ENCODE measurements around the gene TMEM235. TPM values are rescaled to one million over a fixed set of nuclear protein-coding genes. Genes with fewer than 3 reads are reported as not detected.

TMEM235 gene
- total and polyA plus RNA-seq, 10 donors, result not detected

DNA sequence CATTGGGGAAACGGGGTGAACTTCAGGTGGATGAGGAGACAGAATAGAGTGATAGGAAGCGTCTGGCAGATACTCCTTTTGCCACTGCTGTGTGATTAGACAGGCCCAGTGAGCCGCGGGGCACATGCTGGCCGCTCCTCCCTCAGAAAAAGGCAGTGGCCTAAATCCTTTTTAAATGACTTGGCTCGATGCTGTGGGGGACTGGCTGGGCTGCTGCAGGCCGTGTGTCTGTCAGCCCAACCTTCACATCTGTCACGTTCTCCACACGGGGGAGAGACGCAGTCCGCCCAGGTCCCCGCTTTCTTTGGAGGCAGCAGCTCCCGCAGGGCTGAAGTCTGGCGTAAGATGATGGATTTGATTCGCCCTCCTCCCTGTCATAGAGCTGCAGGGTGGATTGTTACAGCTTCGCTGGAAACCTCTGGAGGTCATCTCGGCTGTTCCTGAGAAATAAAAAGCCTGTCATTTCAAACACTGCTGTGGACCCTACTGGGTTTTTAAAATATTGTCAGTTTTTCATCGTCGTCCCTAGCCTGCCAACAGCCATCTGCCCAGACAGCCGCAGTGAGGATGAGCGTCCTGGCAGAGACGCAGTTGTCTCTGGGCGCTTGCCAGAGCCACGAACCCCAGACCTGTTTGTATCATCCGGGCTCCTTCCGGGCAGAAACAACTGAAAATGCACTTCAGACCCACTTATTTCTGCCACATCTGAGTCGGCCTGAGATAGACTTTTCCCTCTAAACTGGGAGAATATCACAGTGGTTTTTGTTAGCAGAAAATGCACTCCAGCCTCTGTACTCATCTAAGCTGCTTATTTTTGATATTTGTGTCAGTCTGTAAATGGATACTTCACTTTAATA lies 7.0 kb upstream of the TMEM235 start:
- intact Hi-C loops (cut with DNase I; ENCODE audit: low total_unique reads), result no loop called here
- peaks cover 0 to 49% (median 0%) of the 10 kb centered on the region in 6 donors for H3K36me3 ChIP-seq
- H3K4me3 ChIP-seq, result no peak overlapping the region
- peaks cover 0 to 16% (median 11%) of the 10 kb centered on the region in 6 donors for H3K4me1 ChIP-seq
- peak overlapping the region in 1 of 8 donors; percentile 14 for H3K27ac ChIP-seq
- TF ChIP-seq, protein P1, sequence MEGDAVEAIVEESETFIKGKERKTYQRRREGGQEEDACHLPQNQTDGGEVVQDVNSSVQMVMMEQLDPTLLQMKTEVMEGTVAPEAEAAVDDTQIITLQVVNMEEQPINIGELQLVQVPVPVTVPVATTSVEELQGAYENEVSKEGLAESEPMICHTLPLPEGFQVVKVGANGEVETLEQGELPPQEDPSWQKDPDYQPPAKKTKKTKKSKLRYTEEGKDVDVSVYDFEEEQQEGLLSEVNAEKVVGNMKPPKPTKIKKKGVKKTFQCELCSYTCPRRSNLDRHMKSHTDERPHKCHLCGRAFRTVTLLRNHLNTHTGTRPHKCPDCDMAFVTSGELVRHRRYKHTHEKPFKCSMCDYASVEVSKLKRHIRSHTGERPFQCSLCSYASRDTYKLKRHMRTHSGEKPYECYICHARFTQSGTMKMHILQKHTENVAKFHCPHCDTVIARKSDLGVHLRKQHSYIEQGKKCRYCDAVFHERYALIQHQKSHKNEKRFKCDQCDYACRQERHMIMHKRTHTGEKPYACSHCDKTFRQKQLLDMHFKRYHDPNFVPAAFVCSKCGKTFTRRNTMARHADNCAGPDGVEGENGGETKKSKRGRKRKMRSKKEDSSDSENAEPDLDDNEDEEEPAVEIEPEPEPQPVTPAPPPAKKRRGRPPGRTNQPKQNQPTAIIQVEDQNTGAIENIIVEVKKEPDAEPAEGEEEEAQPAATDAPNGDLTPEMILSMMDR (IDR thresholded peaks at IDR 0.05 in 8 of 11, conservative IDR thresholded peaks at IDR 0.05 in 3 of 11), result no peak
- no peak for TF ChIP-seq POLR2A (IDR thresholded peaks at IDR 0.05)
- no peak for TF ChIP-seq POLR2AphosphoS5 (IDR thresholded peaks at IDR 0.05)
- WGBS, 5 donors, result 85 to 93% (median 89%) methylated on average over 24 to 27 of the region's 27 CpGs
- H3K9me3 ChIP-seq, result no peaks in the 10 kb centered on the region
- H3K27me3 ChIP-seq (replicated peaks in 1 of 7), result peaks cover 0 to 32% (median 0%) of the 10 kb centered on the region in 7 donors
- no peak for DNase-seq

DNA sequence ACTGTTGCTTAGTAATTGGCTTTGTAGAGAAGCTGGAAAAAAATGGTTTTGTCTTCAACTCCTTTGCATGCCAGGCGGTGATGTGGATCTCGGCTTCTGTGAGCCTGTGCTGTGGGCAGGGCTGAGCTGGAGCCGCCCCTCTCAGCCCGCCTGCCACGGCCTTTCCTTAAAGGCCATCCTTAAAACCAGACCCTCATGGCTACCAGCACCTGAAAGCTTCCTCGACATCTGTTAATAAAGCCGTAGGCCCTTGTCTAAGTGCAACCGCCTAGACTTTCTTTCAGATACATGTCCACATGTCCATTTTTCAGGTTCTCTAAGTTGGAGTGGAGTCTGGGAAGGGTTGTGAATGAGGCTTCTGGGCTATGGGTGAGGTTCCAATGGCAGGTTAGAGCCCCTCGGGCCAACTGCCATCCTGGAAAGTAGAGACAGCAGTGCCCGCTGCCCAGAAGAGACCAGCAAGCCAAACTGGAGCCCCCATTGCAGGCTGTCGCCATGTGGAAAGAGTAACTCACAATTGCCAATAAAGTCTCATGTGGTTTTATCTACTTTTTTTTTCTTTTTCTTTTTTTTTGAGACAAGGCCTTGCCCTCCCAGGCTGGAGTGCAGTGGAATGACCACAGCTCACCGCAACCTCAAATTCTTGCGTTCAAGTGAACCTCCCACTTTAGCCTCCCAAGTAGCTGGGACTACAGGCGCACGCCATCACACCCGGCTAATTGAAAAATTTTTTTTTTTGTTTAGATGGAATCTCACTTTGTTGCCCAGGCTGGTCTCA lies 6.2 kb upstream of the TMEM235 start:
- TF ChIP-seq POLR2AphosphoS5 (IDR thresholded peaks at IDR 0.05) (no peak), POLR2A (IDR thresholded peaks at IDR 0.05) (no peak)
- TF ChIP-seq, protein P1 (IDR thresholded peaks at IDR 0.05 in 8 of 11, conservative IDR thresholded peaks at IDR 0.05 in 3 of 11), result no peak
- intact Hi-C loops (cut with DNase I; ENCODE audit: low total_unique reads), result no loop called here
- Histone ChIP-seq H3K36me3 (peaks cover 0 to 44% (median 0%) of the 10 kb centered on the region in 6 donors), H3K9me3 (no peaks in the 10 kb centered on the region), H3K27me3 (replicated peaks in 1 of 7) (peaks cover 0 to 40% (median 2%) of the 10 kb centered on the region in 7 donors), H3K4me1 (peaks cover 0 to 16% (median 11%) of the 10 kb centered on the region in 6 donors), H3K27ac (no peak overlapping the region), H3K4me3 (no peak overlapping the region)
- 94 to 95% (median 95%) methylated on average over 16 of the region's 16 CpGs for WGBS, 5 donors
- DNase-seq, result no peak

DNA sequence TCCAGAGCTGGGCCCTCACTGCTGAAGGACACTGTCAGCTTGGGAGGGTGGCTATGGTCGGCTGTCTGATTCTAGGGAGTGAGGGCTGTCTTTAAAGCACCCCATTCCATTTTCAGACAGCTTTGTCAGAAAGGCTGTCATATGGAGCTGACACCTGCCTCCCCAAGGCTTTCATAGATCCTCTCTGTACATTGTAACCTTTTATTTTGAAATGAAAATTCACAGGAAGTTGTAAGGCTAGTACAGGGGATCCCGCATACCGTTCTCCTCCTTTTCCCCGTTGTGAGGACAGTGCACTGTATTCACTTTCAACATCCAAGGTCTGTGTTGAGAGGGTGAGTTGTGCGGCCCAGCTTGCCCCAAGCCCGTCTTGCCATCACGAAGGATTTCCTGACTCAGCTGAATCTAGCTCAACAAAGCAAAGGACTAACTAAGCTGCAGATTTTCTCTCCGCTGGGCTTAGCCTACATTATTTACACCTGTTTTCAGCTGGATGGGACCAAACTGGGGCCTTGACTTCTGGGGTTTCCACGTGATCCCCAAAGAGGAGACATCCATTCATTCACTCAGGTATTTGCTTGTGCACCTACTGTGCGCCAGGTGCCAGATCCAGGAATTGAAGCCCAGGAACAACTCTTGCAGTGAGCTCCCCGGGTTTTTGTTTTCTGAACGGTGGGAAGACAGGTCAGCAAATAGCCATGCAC lies 5.2 kb upstream of the TMEM235 start:
- H3K4me1 ChIP-seq, result peaks cover 0 to 21% (median 13%) of the 10 kb centered on the region in 6 donors
- WGBS, 5 donors, result 68 to 77% (median 74%) methylated on average over 12 of the region's 12 CpGs
- H3K4me3 ChIP-seq, result no peak overlapping the region
- intact Hi-C loops (cut with DNase I; ENCODE audit: low total_unique reads), result no loop called here
- TF ChIP-seq, protein P1 (IDR thresholded peaks at IDR 0.05 in 8 of 11, conservative IDR thresholded peaks at IDR 0.05 in 3 of 11), result no peak
- TF ChIP-seq POLR2AphosphoS5 (IDR thresholded peaks at IDR 0.05) (no peak), POLR2A (IDR thresholded peaks at IDR 0.05) (no peak)
- no peaks in the 10 kb centered on the region for H3K9me3 ChIP-seq
- peaks cover 0 to 37% (median 0%) of the 10 kb centered on the region in 6 donors for H3K36me3 ChIP-seq
- H3K27me3 ChIP-seq (replicated peaks in 1 of 7), result peaks cover 0 to 50% (median 11%) of the 10 kb centered on the region in 7 donors
- H3K27ac ChIP-seq, result no peak overlapping the region
- no peak for DNase-seq
